Epithelial cell of prostate (primary cell): ENCODE results near the gene NEMP1.
"Not testable (repeated sequence)": the region's sequence is repeated elsewhere in the genome, so short reads cannot be mapped to it uniquely, and the experiment has no call there.

Experiments
- DNase-seq: peaks from one replicate; pipeline ENCODE4 v3.0.0-alpha.2; 2011; ENCODE audit warnings: low read depth, low spot score
- H3K27ac ChIP-seq: fragments of 450-650 bp; 2 replicates; pipeline ENCODE4 v1.5.1; 2017; ENCODE audit warnings: mild to moderate bottlenecking

Gene NEMP1

DNA sequence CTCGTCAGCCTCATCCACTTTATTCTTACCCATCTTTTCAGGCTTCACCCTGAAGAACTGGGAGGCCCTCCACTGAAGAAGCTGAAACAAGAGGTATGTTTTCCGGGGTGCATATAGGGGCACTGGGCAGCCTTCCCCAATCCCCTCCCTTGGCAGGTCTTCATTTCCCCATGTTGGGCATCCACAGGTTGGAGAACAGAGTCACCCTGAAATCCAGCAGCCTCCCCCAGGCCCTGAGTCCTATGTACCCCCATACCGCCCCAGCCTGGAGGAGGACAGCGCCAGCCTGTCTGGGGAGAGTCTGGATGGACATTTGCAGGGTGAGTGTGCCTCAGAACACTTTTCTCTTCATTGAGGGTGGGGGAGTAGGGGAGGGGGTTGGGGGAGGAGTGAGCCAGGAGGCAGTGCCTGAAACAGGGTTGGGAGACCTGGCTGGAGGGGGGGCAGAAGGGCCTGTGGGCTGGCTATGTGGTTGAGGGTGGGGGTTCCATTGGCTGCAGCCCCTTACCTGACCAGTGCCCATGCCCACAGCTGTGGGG lies 14.4 kb upstream of the NEMP1 start:
- peak overlapping the region; percentile 78 for H3K27ac ChIP-seq
- no peak for DNase-seq

DNA sequence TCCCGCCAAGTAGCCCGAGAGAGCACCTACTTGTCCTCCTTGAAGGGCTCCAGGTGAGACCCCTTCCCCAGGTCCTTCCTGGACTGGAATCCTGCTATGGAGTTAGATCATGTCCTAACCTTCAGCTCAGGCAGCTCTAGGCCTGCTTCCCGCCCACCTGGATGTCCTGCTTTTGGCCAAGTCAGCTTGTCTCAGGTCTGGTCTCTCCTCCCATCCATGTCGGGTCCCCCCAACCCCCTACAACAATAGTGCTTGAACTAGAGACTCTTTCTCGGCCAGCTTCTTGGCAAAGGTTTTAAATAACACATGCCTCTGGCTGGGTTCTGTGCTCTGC lies 13.9 kb upstream of the NEMP1 start:
- H3K27ac ChIP-seq, result peak overlapping the region; percentile 78
- DNase-seq, result no peak

DNA sequence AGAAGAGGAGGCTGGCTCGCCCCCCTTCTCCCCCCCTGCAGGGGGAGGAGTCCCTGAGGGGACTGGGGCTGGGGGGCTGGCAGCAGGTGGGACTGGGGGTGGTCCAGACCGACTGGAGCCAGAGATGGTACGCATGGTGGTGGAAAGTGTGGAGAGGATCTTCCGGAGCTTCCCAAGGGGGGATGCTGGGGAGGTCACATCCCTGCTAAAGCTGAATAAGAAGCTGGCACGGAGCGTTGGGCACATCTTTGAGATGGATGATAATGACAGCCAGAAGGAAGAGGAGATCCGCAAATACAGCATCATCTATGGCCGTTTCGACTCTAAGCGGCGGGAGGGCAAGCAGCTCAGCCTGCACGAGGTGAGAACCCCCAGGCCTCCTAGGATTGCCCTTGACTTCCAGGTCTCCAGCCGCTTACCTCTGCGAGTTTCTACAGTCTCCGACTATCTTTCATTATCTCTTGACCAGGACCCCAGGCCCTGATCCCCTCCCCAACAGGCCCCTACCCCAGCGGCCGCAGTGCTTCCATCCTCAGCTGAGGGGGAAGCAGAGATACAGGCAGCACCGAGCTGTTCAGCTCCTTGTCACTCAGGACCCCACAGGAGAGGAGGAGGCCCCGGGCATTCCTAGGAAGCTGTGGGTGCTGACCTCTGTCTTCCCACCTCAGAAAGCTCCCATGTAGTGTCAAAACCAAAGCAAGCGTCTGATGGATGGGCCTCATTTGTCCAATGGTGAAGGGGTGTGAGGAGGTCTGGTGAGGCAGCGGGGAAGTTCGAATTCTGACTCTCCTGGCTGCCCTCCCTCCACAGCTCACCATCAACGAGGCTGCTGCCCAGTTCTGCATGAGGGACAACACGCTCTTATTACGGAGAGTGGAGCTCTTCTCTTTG lies 13.3 kb upstream of the NEMP1 start:
- peak overlapping the region; percentile 78 for H3K27ac ChIP-seq

DNA sequence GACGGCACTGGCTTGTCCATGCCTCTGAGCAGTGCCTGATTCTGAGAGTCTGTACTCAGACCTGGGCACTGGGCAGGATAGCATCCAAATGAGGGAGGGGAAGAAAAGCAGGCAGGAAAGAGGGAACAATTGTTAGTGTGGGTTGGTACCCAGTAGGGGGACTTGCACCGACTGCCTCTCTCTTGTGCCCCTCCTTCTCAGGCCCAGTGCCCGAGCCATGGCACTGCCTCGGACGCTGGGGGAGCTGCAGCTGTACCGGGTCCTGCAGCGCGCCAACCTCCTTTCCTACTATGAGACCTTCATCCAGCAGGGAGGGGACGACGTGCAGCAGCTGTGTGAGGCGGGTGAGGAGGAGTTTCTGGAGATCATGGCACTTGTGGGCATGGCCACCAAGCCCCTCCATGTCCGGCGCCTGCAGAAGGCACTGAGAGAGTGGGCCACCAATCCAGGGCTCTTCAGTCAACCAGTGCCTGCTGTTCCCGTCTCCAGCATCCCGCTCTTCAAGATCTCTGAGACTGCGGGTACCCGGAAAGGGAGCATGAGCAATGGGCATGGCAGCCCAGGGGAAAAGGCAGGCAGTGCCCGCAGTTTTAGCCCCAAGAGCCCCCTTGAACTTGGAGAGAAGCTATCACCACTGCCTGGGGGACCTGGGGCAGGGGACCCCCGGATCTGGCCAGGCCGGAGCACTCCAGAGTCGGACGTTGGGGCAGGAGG lies 12.5 kb upstream of the NEMP1 start:
- peak overlapping the region; percentile 99 for H3K27ac ChIP-seq

More for the DNA sequence above, 13.3 kb upstream of the NEMP1 start:
- DNase-seq, result no peak

DNA sequence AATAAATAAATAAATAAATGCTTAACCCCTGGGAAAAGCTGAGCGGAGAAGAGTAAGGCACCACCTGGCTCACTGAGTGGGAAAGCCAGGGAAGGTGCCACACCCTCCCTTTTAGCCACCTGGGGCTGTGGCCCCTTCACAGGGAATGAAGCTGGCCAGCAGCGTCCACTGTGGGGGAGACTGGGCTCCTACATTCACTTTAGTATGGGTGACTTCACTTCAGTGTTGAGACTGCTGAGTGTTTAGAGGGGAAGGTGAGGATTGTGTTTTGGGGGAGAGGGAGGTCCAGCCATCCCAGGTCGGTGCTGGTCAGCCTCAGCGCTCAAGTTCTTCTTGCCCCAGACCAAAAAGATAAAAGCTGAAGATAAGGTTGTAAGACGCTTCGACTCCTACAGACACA lies 11.9 kb upstream of the NEMP1 start:
- peak overlapping the region; percentile 99 for H3K27ac ChIP-seq

More for the DNA sequence above, 12.5 kb upstream of the NEMP1 start:
- DNase-seq, result no peak

DNA sequence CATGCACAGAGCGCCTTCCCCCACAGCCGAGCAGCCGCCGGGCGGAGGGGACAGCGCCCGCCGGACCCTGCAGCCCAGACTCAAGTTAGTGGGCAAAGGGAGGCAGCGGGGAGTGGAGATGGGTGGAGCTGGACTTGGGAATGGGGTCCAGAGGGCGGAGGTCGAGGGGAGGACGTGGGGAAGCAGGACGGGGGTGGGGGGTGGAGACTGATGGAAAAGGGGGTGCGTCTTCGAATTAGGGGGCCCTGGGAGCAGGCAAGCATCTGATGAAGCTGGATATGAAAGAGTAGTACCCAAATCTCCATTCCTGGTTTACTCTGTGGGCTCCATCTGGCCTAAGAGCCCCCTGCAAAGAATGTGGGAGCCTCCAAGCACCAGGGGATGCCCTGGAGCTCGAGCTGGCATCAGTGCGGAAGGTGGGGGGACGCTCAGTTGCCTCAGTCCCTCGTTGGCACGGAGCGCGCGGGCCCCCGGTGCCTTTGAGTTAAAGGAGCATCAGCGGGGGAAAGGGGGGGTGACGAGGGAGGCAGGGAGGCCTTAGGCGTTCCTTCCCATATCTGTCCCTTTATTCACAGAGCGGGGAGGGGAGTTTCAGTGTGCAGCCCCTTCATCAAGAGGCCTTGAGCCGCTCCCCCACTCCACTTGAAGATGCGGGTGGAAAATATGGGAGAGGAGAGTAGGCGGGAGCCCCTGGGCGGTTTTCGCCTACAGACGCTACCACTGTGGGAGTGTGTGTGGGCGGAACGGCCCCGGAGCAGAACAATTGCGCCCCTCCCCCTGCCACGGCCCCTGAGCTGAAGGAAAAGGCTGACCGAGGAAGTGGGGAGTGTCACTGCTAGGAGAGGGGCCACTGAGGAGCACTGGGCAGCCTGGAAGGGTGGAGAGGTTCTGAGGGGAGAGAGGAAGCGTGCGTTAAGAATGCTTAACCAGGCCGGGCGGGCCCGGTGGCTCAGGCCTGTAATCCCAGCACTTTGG lies 11.0 kb upstream of the NEMP1 start:
- H3K27ac ChIP-seq, result peak overlapping the region; percentile 99
- DNase-seq, result no peak

More for the DNA sequence above, 11.9 kb upstream of the NEMP1 start:
- no peak for DNase-seq

DNA sequence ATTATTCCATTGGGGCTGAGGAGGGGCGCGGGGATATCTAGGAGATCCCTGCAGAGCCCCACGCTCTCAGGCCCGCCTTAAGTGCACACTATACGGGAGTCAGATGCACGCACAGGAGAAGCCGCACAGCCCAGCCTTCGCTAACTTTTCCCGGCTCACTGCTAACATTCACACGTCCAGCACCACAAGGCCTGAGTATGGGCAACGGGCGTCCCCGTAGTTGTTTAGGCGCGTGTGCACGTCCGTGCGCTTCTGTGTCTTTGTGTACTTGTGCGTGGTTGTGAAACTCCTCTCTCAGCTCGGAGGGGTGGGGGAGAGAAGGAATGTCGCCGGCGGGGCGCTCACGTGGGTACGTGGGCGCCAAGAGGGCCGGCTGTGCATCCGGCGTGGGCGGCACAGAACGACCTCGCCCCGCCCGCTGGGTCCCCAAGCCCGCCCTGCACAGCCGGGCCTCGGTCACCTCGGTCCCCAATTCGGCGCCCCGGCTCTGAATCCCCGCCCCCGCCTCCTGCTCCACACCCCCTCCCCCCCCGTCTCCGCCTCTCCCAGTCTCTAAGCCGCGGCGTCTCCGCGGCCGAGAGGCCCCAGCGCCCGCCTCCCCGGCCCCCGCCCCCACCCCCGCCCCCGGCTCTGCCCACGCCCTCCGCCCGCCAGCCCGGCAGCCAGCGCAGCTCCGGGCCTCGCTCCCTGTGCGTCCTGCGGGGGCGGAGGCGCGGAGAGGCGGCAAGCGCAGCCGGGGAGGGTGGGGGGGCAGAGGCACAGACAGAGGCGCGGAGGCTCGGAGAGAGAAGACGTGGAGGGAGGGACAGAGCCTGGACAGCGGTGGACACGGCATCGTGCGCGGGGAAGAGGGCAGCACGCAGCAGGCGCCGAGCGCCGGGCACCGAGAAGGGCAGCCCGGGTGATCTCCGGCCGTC lies 10.0 kb upstream of the NEMP1 start, which contains the start of gene NAB2:
Gene NAB2, plus strand, starts transcription at position 761 of the 917 bp plus-strand sequence. CDS start 158 bp downstream, outside the sequence.
- H3K27ac ChIP-seq, result peak within 1 kb of the TSS; percentile 99
- peak; percentile 90 for DNase-seq

DNA sequence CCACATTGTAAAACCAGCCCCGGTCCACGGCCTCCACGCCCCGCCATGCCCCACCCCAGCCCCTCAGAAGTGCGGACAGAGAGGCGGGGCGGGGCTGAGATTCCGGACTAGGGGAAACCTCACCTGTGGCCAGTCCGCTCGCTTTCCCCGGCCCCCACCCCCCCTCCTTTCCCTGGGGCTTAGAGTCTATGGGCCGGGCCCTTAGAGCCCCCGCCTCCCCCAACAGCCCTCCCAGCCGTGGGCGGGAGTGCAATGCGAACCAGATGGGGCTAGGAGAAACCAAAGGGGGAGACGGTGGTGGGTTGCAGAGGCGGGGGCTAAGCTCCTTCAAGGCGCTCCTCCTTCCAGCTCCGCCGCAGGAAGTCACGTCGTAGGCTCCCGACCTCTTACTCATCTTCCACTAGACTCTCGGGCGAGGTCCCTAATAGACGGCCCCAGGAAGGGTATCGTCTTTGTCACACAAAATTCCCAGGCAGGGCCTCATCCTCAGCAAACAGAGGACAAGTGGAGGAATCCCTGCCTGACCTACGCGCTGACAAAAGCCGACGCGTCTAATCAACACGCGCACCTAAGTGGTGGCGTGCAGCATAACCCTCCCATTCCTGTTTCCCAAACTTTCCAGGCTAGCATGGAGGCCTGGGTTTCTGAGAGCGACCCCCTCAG lies 9.2 kb upstream of the NEMP1 start:
- peak overlapping the region; percentile 99 for H3K27ac ChIP-seq
- peak; percentile 78 for DNase-seq

DNA sequence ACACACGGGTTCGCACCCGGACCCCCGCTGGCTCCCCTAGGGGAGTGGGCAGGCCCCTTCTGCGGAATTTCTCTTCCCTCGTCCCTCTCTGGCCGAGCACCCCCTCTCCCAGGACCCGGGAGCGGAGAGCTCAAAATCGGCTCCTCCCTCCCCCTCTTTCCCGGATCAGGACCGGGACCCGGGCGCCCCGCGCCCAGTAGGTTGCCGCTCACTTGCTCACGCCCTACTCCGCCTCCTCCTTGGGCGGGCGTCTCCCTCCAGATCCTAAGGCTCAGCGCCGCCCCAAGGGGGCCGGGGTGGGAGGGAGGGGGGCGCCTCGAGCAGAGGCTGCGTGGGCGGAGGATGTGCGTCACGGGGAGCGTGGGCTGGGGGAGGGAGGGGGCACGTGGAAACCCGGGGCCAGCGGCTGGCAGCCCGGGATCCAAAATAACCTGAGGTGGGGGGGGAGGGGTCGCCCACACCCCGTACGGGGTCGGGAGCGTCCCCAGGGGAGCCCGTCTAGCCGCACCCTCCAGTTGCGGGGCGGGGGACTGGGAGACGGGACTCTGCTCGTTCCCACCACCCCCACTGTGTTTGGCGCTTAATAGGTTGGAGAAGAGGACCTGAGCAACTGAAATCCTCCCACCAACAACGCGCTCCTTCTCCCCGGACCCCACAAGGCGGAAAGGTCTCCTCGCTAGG lies 8.6 kb upstream of the NEMP1 start:
- DNase-seq, result no peak

DNA sequence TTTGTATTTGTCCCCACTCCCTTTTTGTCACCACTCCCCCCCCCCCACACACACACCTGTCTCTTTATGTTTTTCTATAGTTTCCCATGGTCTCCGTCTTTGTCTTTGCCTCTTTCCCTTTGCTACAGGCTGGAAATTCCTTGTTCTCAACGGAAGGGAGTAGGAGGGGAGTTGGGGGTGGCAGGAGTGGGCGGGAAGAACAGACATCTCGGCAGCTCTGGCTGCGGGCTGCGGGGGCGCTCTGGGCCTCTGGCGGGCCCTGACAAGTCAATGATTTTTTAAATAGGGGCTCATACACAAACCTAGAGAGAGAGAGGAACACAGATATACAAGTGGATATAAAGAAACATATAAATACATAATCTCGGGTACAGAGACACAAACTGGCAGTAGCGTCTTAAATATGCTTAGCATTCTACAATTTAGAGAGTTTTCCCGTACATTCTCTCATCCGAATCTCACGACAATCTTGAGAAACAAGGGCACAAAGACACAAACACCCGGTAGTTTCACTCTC lies 8.0 kb upstream of the NEMP1 start:
- peak overlapping the region; percentile 99 for H3K27ac ChIP-seq
- no peak for DNase-seq

More for the DNA sequence above, 8.6 kb upstream of the NEMP1 start:
- H3K27ac ChIP-seq, result peak overlapping the region; percentile 99

DNA sequence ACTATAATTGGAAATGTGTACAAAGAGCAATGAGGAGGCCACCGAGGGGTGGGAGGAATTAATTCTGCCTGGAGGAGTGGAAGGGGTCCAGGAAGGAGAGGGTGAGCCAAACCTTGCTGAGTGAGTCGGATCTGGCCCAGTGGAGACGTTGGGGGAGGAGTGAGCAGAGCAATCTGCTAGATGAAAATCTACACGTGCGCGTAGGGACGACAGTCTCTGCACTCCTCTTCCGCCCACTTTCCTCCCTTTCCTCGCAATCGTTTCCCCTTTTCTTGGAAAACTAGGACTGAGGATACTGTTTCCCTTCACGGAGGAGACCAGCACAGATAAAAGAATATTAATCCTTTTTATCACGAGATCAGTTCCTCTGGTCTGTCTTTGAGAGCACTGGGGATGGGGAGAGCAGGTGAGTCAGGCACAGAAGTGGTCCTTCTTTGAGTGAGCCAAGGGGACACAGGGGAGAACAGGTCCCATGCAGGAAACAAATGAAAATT lies 7.5 kb upstream of the NEMP1 start:
- no peak for DNase-seq
- H3K27ac ChIP-seq, result peak overlapping the region; percentile 99

DNA sequence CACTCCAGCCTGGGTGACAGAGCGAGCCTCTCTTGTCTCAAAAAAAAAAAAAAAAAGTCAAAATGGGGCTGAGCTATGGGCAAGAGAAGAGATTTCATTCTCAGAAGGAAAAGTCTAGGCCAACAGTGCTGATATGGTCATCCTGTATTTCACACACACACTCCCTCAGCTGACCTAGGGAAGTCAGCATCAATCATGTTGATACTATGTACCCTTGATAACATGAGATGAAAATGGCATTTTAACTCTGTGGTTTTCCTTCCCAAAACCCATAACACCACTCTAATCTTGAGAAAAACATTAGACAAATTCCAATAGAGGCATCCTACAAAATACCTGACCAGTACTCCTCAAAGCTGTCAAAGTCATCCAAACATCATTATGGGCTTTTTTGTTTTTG lies 2.3 kb upstream of the NEMP1 start:
- DNase-seq, result no peak
- H3K27ac ChIP-seq, result no peak overlapping the region

DNA sequence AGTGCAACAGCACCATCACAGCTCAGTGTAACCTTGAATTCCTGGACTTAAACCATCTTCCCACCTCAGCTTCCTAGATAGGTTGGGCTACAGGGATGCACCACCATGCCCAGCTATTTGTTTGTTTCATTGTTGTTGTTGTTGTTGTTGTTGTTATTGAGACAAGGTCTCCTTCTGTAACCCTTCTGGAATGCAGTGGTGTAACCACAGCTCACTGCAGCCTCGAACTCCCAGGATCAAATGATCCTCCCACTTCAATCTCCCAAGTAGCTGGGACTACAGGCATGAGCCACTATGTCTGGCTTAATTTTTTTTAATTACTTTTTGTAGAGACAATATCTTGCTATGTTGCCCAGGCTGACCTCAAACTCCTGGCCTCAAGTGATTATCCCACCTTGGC lies 1.2 kb upstream of the NEMP1 start:
- no peak overlapping the region for H3K27ac ChIP-seq
- no peak for DNase-seq

DNA sequence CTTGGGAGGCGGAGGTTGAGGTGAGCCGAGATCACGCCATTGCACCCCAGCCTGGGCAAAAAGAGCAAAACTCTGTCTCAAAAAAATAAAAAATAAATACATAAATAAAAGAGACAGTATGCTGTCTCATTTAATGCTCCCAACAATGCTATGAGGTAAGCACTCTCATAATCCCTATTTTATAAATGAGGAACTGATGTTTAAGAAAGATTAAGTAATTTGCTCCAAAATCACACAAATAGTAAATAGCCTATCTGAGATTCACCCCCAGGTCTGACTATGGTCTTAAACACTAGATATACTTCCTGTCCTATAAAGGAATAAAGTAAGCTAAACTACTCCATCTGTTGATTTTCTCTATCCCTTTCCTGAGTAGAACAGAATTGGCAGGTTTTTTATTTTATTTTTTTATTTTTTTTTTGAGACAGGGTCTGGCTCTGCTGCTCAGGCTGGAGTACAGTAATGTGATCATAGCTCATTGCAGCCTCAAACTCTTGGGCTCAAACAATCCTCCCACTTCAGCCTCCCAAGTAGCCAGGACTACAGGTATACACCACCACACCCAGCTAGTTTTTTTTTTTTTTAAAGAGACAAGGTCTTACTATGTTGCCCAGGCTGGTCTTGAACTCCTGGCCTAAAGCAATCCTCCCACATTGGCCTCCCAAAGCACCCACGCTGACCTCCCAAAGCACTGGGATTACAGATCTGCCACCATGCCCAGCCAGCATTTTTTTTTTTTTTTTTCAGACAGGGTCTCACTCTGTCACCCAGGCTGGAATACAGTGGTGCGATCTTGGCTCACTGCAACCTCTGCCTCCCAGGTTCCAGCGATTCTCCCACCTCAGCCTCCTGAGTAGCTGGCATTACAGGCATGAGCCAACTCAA lies 4.8 kb downstream of the NEMP1 start:
- not testable (repeated sequence) for H3K27ac ChIP-seq, DNase-seq

DNA sequence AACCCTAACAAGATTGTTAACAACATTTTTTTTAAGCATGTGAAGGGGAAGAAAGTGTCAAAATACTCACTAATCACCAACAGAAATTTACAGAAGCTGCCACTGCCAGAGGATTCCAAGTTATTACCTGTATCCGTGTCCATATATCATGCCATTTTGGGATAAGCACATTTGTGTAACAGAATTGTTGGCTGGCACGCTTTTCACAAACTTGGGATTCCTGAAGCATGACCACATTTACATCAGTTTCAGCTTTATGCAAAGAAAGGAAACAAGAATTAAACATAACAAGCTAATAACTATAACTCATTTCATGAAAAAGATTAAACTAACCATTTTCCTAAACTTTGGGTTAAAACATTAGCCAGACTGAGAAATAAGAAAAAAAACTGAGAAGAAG lies 5.9 kb downstream of the NEMP1 start:
- no peak overlapping the region for H3K27ac ChIP-seq

DNA sequence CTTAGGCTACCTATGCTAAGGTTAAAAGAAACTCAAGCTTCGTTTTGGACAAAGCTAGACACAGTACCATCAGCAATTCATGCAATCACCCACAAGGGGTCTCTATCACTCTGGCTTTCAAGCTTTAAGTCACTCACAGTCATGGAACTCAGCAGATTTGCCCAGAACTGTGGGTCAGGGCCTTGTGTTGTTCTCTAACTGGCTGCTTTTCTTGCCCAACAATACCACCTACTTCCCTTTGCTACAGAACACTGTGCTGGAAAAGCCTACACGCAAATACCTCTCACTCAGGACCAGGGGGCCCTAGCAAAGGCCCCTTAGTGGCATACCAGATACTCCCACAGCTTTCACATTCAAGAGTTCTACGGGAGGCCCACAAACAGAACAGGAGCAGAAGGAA lies 9.1 kb downstream of the NEMP1 start:
- no peak for DNase-seq
- no peak overlapping the region for H3K27ac ChIP-seq

More for the DNA sequence above, 5.9 kb downstream of the NEMP1 start:
- no peak for DNase-seq
